Tongue (tissue), 3 donors: ENCODE data around the gene ACTMAP. TPM values are rescaled to one million over a fixed set of nuclear protein-coding genes. Genes with fewer than 3 reads are reported as not detected.

Experiments used
- DNase-seq: peaks from one replicate; pipeline ENCODE4 v3.0.0-alpha.2; 2015
- small RNA-seq: library from RNA; depleted of rRNA; stranded (forward); fragments of <200 nt; gene quantifications from one replicate; pipeline ENCODE3, GENCODE V24; 2014; ENCODE audit warnings: low replicate concordance
- total RNA-seq: library from RNA; depleted of rRNA; stranded (reverse); fragments of >200 nt; gene quantifications from one replicate; pipeline ENCODE4 v1.2.3, GENCODE V29; 2014

The ACTMAP gene
- total RNA-seq, 1 donor from 2014 or later = 1.3 TPM

GRCh38 chr19:40693896-40694295, 56.4 kb downstream of the ACTMAP start:
- DNase-seq = no peak

GRCh38 chr19:40693150-40693788, 57.0 kb downstream of the ACTMAP start:
- DNase-seq = peak; percentile 14

- DNase-seq = no peak
These were observed 58.1 kb downstream of the ACTMAP start for GRCh38 chr19:40692212-40692551.

- DNase-seq = no peak
These were observed 58.7 kb downstream of the ACTMAP start for GRCh38 chr19:40691421-40692211.

Small RNAs within 50 kb of the gene (small RNA-seq; reads per million reads assigned to genes)
- gene RNU6-195P = not detected

Other genes with a start within 250 kb of the ACTMAP start
- 8.8 TPM for gene SHKBP1, start 173.6 kb downstream of the ACTMAP start, total RNA-seq
- 275 TPM for gene LTBP4, start 149.1 kb downstream of the ACTMAP start, total RNA-seq
- gene NUMBL, start 59.8 kb downstream of the ACTMAP start, total RNA-seq = 69.1 TPM
- 41.4 TPM for gene COQ8B, start 33.6 kb downstream of the ACTMAP start, total RNA-seq
- gene ITPKC, start 33.4 kb downstream of the ACTMAP start, total RNA-seq = 18.8 TPM
- 14.2 TPM for gene SNRPA, start 726 bp upstream of the ACTMAP start, total RNA-seq
- gene MIA, start 25.0 kb upstream of the ACTMAP start, total RNA-seq = 1.9 TPM
- gene RAB4B, start 27.8 kb upstream of the ACTMAP start, total RNA-seq = 5.6 TPM
- gene EGLN2, start 48.7 kb upstream of the ACTMAP start, total RNA-seq = 58.7 TPM
- gene CYP2A6, start 100.0 kb upstream of the ACTMAP start, total RNA-seq = not detected
- not detected for gene CYP2A7, start 131.8 kb upstream of the ACTMAP start, total RNA-seq
- gene CYP2B6, start 240.8 kb upstream of the ACTMAP start, total RNA-seq = not detected